ENCODE results near the gene JMJD7. TPM values are rescaled to one million over a fixed set of nuclear protein-coding genes. Genes with fewer than 3 reads are reported as not detected.

JMJD7 gene
- polyA plus RNA-seq (2012; ENCODE audit: missing spikeins): 6.0 TPM

- TF ChIP-seq TAF1 (IDR thresholded peaks at IDR 0.05; ENCODE audit: borderline replicate concordance, low read depth, low read length) (no peak), POLR2A (IDR thresholded peaks at IDR 0.05; ENCODE audit: low read depth, low read length) (peak; percentile 67; the same call in 1 of the 2 replicates), POLR2AphosphoS5 (IDR thresholded peaks at IDR 0.05; ENCODE audit: low read depth, low read length) (0 out of 2 replicates have a peak, but pooled peaks have one; percentile 34)
- peak; percentile 96 for FAIRE-seq
- DNase-seq (ENCODE audit: insufficient read length): peak; percentile 99
Measured at GRCh38 chr15:41827880-41828806, at the start of gene JMJD7. Gene JMJD7 (plus strand): TSS chr15:41828092. CDS start chr15:41828125, 33 bp downstream.

GRCh38 chr15:41778521-41778920 lies 49.4 kb upstream of the JMJD7 start:
- FAIRE-seq: no peak
- TF ChIP-seq TAF1 (IDR thresholded peaks at IDR 0.05; ENCODE audit: borderline replicate concordance, low read depth, low read length): no peak
- TF ChIP-seq POLR2AphosphoS5 (IDR thresholded peaks at IDR 0.05; ENCODE audit: low read depth, low read length): no peak
- TF ChIP-seq POLR2A (IDR thresholded peaks at IDR 0.05; ENCODE audit: low read depth, low read length): no peak
- no peak for DNase-seq (ENCODE audit: insufficient read length)

- TF ChIP-seq POLR2AphosphoS5 (IDR thresholded peaks at IDR 0.05; ENCODE audit: low read depth, low read length) (no peak), TAF1 (IDR thresholded peaks at IDR 0.05; ENCODE audit: borderline replicate concordance, low read depth, low read length) (no peak), POLR2A (IDR thresholded peaks at IDR 0.05; ENCODE audit: low read depth, low read length) (no peak)
- no peak for DNase-seq (ENCODE audit: insufficient read length)
- FAIRE-seq: no peak
Measured at GRCh38 chr15:41779662-41780157, 48.2 kb upstream of the JMJD7 start.

GRCh38 chr15:41780266-41780665 lies 47.6 kb upstream of the JMJD7 start:
- FAIRE-seq (no peak), DNase-seq (ENCODE audit: insufficient read length) (no peak)
- TF ChIP-seq POLR2A (IDR thresholded peaks at IDR 0.05; ENCODE audit: low read depth, low read length) (no peak), TAF1 (IDR thresholded peaks at IDR 0.05; ENCODE audit: borderline replicate concordance, low read depth, low read length) (no peak), POLR2AphosphoS5 (IDR thresholded peaks at IDR 0.05; ENCODE audit: low read depth, low read length) (no peak)

- FAIRE-seq (no peak), DNase-seq (ENCODE audit: insufficient read length) (no peak)
- no peak for TF ChIP-seq TAF1 (IDR thresholded peaks at IDR 0.05; ENCODE audit: borderline replicate concordance, low read depth, low read length)
- no peak for TF ChIP-seq POLR2A (IDR thresholded peaks at IDR 0.05; ENCODE audit: low read depth, low read length)
- TF ChIP-seq POLR2AphosphoS5 (IDR thresholded peaks at IDR 0.05; ENCODE audit: low read depth, low read length): no peak
Measured at GRCh38 chr15:41780727-41781126, 47.2 kb upstream of the JMJD7 start.

- DNase-seq (ENCODE audit: insufficient read length) (no peak), FAIRE-seq (peak; percentile 21)
- TF ChIP-seq POLR2AphosphoS5 (IDR thresholded peaks at IDR 0.05; ENCODE audit: low read depth, low read length) (no peak), TAF1 (IDR thresholded peaks at IDR 0.05; ENCODE audit: borderline replicate concordance, low read depth, low read length) (no peak), POLR2A (IDR thresholded peaks at IDR 0.05; ENCODE audit: low read depth, low read length) (no peak)
Measured at GRCh38 chr15:41782371-41783282, 45.3 kb upstream of the JMJD7 start.

GRCh38 chr15:41783296-41783695 lies 44.6 kb upstream of the JMJD7 start:
- TF ChIP-seq TAF1 (IDR thresholded peaks at IDR 0.05; ENCODE audit: borderline replicate concordance, low read depth, low read length): no peak
- TF ChIP-seq POLR2AphosphoS5 (IDR thresholded peaks at IDR 0.05; ENCODE audit: low read depth, low read length): no peak
- TF ChIP-seq POLR2A (IDR thresholded peaks at IDR 0.05; ENCODE audit: low read depth, low read length): no peak
- no peak for DNase-seq (ENCODE audit: insufficient read length)

GRCh38 chr15:41788262-41788661 lies 39.6 kb upstream of the JMJD7 start:
- FAIRE-seq (no peak), DNase-seq (ENCODE audit: insufficient read length) (no peak)
- TF ChIP-seq POLR2AphosphoS5 (IDR thresholded peaks at IDR 0.05; ENCODE audit: low read depth, low read length): no peak
- TF ChIP-seq TAF1 (IDR thresholded peaks at IDR 0.05; ENCODE audit: borderline replicate concordance, low read depth, low read length): no peak
- no peak for TF ChIP-seq POLR2A (IDR thresholded peaks at IDR 0.05; ENCODE audit: low read depth, low read length)

More at GRCh38 chr15:41783296-41783695, 44.6 kb upstream of the JMJD7 start:
- no peak for FAIRE-seq

GRCh38 chr15:41789236-41789635 lies 38.7 kb upstream of the JMJD7 start:
- TF ChIP-seq POLR2A (IDR thresholded peaks at IDR 0.05; ENCODE audit: low read depth, low read length) (no peak), POLR2AphosphoS5 (IDR thresholded peaks at IDR 0.05; ENCODE audit: low read depth, low read length) (no peak), TAF1 (IDR thresholded peaks at IDR 0.05; ENCODE audit: borderline replicate concordance, low read depth, low read length) (no peak)
- DNase-seq (ENCODE audit: insufficient read length) (no peak), FAIRE-seq (no peak)

- FAIRE-seq: no peak
- TF ChIP-seq TAF1 (IDR thresholded peaks at IDR 0.05; ENCODE audit: borderline replicate concordance, low read depth, low read length) (no peak), POLR2AphosphoS5 (IDR thresholded peaks at IDR 0.05; ENCODE audit: low read depth, low read length) (no peak), POLR2A (IDR thresholded peaks at IDR 0.05; ENCODE audit: low read depth, low read length) (no peak)
- DNase-seq (ENCODE audit: insufficient read length): no peak
Measured at GRCh38 chr15:41789662-41790061, 38.2 kb upstream of the JMJD7 start.

- no peak for DNase-seq (ENCODE audit: insufficient read length)
- FAIRE-seq: no peak
- TF ChIP-seq POLR2A (IDR thresholded peaks at IDR 0.05; ENCODE audit: low read depth, low read length) (no peak), POLR2AphosphoS5 (IDR thresholded peaks at IDR 0.05; ENCODE audit: low read depth, low read length) (no peak), TAF1 (IDR thresholded peaks at IDR 0.05; ENCODE audit: borderline replicate concordance, low read depth, low read length) (no peak)
Measured at GRCh38 chr15:41790169-41790568, 37.7 kb upstream of the JMJD7 start.
